Astrocyte (in vitro differentiated cells and primary cell): ENCODE results near the gene SSUH2. TPM values are rescaled to one million over a fixed set of nuclear protein-coding genes. Genes with fewer than 3 reads are reported as not detected.

ENCODE experiments used
- DNase-seq: peaks from one replicate; pipeline ENCODE4 v3.0.0-alpha.2; 2010; ENCODE audit warnings: low read depth
- FAIRE-seq: peaks from 2 replicates; lab custom pipeline; 2011; peaks lifted over from hg19 to GRCh38; lab: Jason Lieb, UNC
- H2AFZ ChIP-seq: 2 replicates; pipeline ENCODE4 v1.6.0; 2012; ENCODE audit warnings: low read depth, low read length, inconsistent platforms
- H3K27ac ChIP-seq: 2 replicates; pipeline ENCODE4 v1.5.1; 2011; ENCODE audit warnings: low read depth, low read length, inconsistent platforms
- H3K27me3 ChIP-seq: 2 replicates; pipeline ENCODE4 v1.6.0; 2011; ENCODE audit warnings: low read length, inconsistent platforms; ENCODE audit not compliant: insufficient read depth
- H3K36me3 ChIP-seq: 2 replicates; pipeline ENCODE4 v1.5.1; 2011; ENCODE audit warnings: low read length, inconsistent platforms; ENCODE audit not compliant: insufficient read depth
- H3K4me1 ChIP-seq: 2 replicates; pipeline ENCODE4 v1.5.1; 2011; ENCODE audit warnings: low read length, inconsistent platforms; ENCODE audit not compliant: insufficient read depth
- H3K4me2 ChIP-seq: 2 replicates; pipeline ENCODE4 v1.6.0; 2012; ENCODE audit warnings: low read length, inconsistent platforms
- H3K4me3 ChIP-seq: 2 replicates; pipeline ENCODE4 v1.5.1; 2011; ENCODE audit warnings: low read depth, mild to moderate bottlenecking, low read length, inconsistent platforms; ENCODE audit not compliant: insufficient read depth
- H3K79me2 ChIP-seq: 2 replicates; pipeline ENCODE4 v1.6.0; 2012; ENCODE audit warnings: mild to moderate bottlenecking, low read length, inconsistent platforms; ENCODE audit not compliant: insufficient read depth
- H3K9ac ChIP-seq: 2 replicates; pipeline ENCODE4 v1.6.0; 2012; ENCODE audit warnings: mild to moderate bottlenecking, low read length, inconsistent platforms
- H3K9me3 ChIP-seq: 2 replicates; pipeline ENCODE4 v1.5.1; 2012; ENCODE audit warnings: low read depth, mild to moderate bottlenecking, low read length, inconsistent platforms; ENCODE audit not compliant: insufficient read depth
- H4K20me1 ChIP-seq: 2 replicates; pipeline ENCODE4 v1.6.0; 2012; ENCODE audit warnings: low read length, inconsistent platforms; ENCODE audit not compliant: insufficient read depth
- H3K27ac Mint-ChIP-seq: one replicate; pipeline ENCODE4 v1.8.0; 2021; ENCODE audit warnings: mild to moderate bottlenecking, mixed read lengths; ENCODE audit not compliant: unreplicated experiment
- H3K27me3 Mint-ChIP-seq: one replicate; pipeline ENCODE4 v1.8.0; 2021; ENCODE audit warnings: low read depth, mixed read lengths; ENCODE audit not compliant: unreplicated experiment
- H3K36me3 Mint-ChIP-seq: one replicate; pipeline ENCODE4 v1.8.0; 2021; ENCODE audit warnings: low read depth, mixed read lengths; ENCODE audit not compliant: unreplicated experiment
- H3K4me1 Mint-ChIP-seq: one replicate; pipeline ENCODE4 v1.8.0; 2021; ENCODE audit warnings: low read depth, mixed read lengths; ENCODE audit not compliant: unreplicated experiment
- H3K4me3 Mint-ChIP-seq: one replicate; pipeline ENCODE4 v1.8.0; 2021; ENCODE audit warnings: mild to moderate bottlenecking, moderate library complexity, mixed read lengths; ENCODE audit not compliant: unreplicated experiment
- H3K9me3 Mint-ChIP-seq: one replicate; pipeline ENCODE4 v1.8.0; 2021; ENCODE audit warnings: mild to moderate bottlenecking, mixed read lengths; ENCODE audit not compliant: unreplicated experiment
- CTCF ChIP-seq: IDR thresholded peaks from 2 replicates; pipeline ENCODE4 v1.5.1; 2011; ENCODE audit warnings: low read depth, mild to moderate bottlenecking, inconsistent platforms, low read length, moderate library complexity; ENCODE audit not compliant: insufficient read depth
- EZH2 ChIP-seq: IDR thresholded peaks from 2 replicates; pipeline ENCODE4 v1.6.1; 2012; ENCODE audit warnings: mild to moderate bottlenecking, low read length, inconsistent platforms; ENCODE audit not compliant: insufficient read depth
- total RNA-seq: library from RNA; stranded (reverse); gene quantifications from 2 replicates; pipeline ENCODE4 v1.2.1, GENCODE V29; 2021

Gene SSUH2
- total RNA-seq, 1 donor from 2014 or later = not detected

- H3K27ac Mint-ChIP-seq = no peak overlapping the region
Observed at GRCh38 chr3:8645712-8646111, 1.1 kb upstream of the SSUH2 start.

GRCh38 chr3:8643693-8644365, 769 bp downstream of the SSUH2 start:
- H3K36me3 ChIP-seq = no peaks in the 10 kb centered on the region
- peaks cover 3% of the 10 kb centered on the region for H3K27me3 ChIP-seq
- Mint-ChIP-seq H3K27me3 (peaks cover 54% of the 10 kb centered on the region), H3K27ac (no peak overlapping the region), H3K4me3 (no peak overlapping the region), H3K4me1 (no peaks in the 10 kb centered on the region), H3K9me3 (no peaks in the 10 kb centered on the region), H3K36me3 (no peaks in the 10 kb centered on the region)
- no peak overlapping the region for H2AFZ ChIP-seq
- no peaks in the 10 kb centered on the region for H4K20me1 ChIP-seq
- H3K27ac ChIP-seq = no peak overlapping the region
- no peak overlapping the region for H3K9ac ChIP-seq
- H3K4me3 ChIP-seq = no peak overlapping the region
- FAIRE-seq (no peak), DNase-seq (no peak)
- H3K4me2 ChIP-seq = no peak overlapping the region
- H3K9me3 ChIP-seq = no peaks in the 10 kb centered on the region
- no peak for TF ChIP-seq CTCF
- no peak for TF ChIP-seq EZH2
- H3K79me2 ChIP-seq = no peaks in the 10 kb centered on the region
- peaks cover 5% of the 10 kb centered on the region for H3K4me1 ChIP-seq

More at GRCh38 chr3:8645712-8646111, 1.1 kb upstream of the SSUH2 start:
- H4K20me1 ChIP-seq = no peaks in the 10 kb centered on the region
- H3K4me2 ChIP-seq = no peak overlapping the region
- no peaks in the 10 kb centered on the region for H3K4me1 ChIP-seq
- Mint-ChIP-seq H3K36me3 (no peaks in the 10 kb centered on the region), H3K4me3 (no peak overlapping the region), H3K27me3 (peaks cover 62% of the 10 kb centered on the region), H3K9me3 (peaks cover 3% of the 10 kb centered on the region), H3K4me1 (no peaks in the 10 kb centered on the region)
- H3K9me3 ChIP-seq = no peaks in the 10 kb centered on the region
- no peak overlapping the region for H3K9ac ChIP-seq
- no peak overlapping the region for H3K27ac ChIP-seq
- DNase-seq = no peak
- peaks cover 3% of the 10 kb centered on the region for H3K27me3 ChIP-seq
- H3K36me3 ChIP-seq = no peaks in the 10 kb centered on the region
- TF ChIP-seq EZH2 = no peak
- no peak for TF ChIP-seq CTCF
- H3K79me2 ChIP-seq = no peaks in the 10 kb centered on the region
- no peak overlapping the region for H2AFZ ChIP-seq
- no peak for FAIRE-seq
- H3K4me3 ChIP-seq = no peak overlapping the region

- no peaks in the 10 kb centered on the region for H4K20me1 ChIP-seq
- peaks cover 42% of the 10 kb centered on the region for H3K27me3 Mint-ChIP-seq
- H3K79me2 ChIP-seq = no peaks in the 10 kb centered on the region
- no peaks in the 10 kb centered on the region for H3K36me3 ChIP-seq
- no peaks in the 10 kb centered on the region for H3K4me1 Mint-ChIP-seq
- H3K27ac ChIP-seq = no peak overlapping the region
- H2AFZ ChIP-seq = no peak overlapping the region
- FAIRE-seq (no peak), DNase-seq (no peak)
- H3K9me3 Mint-ChIP-seq = no peaks in the 10 kb centered on the region
- no peaks in the 10 kb centered on the region for H3K36me3 Mint-ChIP-seq
- H3K4me2 ChIP-seq = no peak overlapping the region
- no peak overlapping the region for H3K27ac Mint-ChIP-seq
- no peak overlapping the region for H3K9ac ChIP-seq
- no peak for TF ChIP-seq EZH2
- no peak for TF ChIP-seq CTCF
- no peaks in the 10 kb centered on the region for H3K9me3 ChIP-seq
- peaks cover 6% of the 10 kb centered on the region for H3K4me1 ChIP-seq
- H3K27me3 ChIP-seq = peaks cover 3% of the 10 kb centered on the region
- H3K4me3 ChIP-seq = no peak overlapping the region
- no peak overlapping the region for H3K4me3 Mint-ChIP-seq
Observed at GRCh38 chr3:8642001-8642400, 2.6 kb downstream of the SSUH2 start.
